ENCODE data around the gene NXN.

Gene NXN

GRCh38 chr17:987931-988330 is 8.4 kb upstream of the NXN start:
- no peak for TF ChIP-seq CTCF (IDR thresholded peaks at IDR 0.05; ENCODE audit: low read depth, low read length)
- H3K4me3 ChIP-seq (ENCODE audit: low read depth, low read length): no peak overlapping the region

DNA sequence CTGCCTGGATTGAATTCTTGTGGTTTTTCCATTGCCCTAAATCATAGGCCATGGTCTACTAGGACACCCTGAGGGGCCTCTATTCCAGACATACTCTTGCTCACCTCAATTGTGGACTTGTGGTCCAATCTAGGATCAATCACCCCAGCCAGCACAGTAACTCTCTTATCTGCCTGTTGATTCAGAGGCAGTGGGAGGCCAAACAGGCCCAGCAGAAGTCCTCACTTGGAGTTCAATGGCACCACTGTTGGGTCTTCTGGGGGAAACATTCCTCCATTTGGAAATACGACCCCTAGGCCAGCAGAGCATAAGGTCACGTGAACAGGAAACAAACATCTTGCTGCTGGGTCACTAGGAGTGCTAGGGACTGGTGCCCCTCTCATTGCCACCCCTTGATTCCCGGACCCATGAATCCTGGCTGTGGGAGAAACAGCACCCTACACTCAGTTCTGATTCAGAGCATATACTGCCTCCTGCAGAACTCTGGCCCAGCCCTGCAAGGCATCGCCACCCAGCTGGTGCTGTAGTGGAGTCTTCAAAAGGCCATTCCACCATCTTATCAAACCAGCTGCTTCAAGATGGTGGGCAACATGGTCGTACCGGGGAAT is 6.8 kb upstream of the NXN start:
- no peak for TF ChIP-seq CTCF (IDR thresholded peaks at IDR 0.05; ENCODE audit: low read depth, low read length)

GRCh38 chr17:983921-984320 is 4.3 kb upstream of the NXN start:
- no peak overlapping the region for H3K4me3 ChIP-seq (ENCODE audit: low read depth, low read length)
- TF ChIP-seq CTCF (IDR thresholded peaks at IDR 0.05; ENCODE audit: low read depth, low read length): no peak

More for the DNA sequence above, 6.8 kb upstream of the NXN start:
- no peak overlapping the region for H3K4me3 ChIP-seq (ENCODE audit: low read depth, low read length)

DNA sequence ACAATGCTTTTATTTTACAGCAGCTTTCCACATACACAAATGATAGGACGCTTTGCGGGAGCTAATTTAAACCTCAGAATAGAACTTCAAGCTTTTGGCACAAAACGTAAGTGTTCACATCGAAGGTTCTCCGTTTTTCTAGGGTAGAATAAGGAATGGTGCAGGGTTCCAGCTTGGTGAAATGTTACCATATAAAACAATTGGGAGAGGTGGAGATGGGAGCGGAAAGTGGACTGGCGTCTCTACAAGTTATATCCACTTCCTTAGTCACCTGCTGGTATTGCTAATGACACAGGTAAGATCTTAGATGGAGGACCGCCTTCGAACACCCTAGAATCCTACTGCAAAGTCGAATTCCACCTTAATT is 1.7 kb upstream of the NXN start:
- H3K4me3 ChIP-seq (ENCODE audit: low read depth, low read length): no peak overlapping the region
- TF ChIP-seq CTCF (IDR thresholded peaks at IDR 0.05; ENCODE audit: low read depth, low read length): no peak

DNA sequence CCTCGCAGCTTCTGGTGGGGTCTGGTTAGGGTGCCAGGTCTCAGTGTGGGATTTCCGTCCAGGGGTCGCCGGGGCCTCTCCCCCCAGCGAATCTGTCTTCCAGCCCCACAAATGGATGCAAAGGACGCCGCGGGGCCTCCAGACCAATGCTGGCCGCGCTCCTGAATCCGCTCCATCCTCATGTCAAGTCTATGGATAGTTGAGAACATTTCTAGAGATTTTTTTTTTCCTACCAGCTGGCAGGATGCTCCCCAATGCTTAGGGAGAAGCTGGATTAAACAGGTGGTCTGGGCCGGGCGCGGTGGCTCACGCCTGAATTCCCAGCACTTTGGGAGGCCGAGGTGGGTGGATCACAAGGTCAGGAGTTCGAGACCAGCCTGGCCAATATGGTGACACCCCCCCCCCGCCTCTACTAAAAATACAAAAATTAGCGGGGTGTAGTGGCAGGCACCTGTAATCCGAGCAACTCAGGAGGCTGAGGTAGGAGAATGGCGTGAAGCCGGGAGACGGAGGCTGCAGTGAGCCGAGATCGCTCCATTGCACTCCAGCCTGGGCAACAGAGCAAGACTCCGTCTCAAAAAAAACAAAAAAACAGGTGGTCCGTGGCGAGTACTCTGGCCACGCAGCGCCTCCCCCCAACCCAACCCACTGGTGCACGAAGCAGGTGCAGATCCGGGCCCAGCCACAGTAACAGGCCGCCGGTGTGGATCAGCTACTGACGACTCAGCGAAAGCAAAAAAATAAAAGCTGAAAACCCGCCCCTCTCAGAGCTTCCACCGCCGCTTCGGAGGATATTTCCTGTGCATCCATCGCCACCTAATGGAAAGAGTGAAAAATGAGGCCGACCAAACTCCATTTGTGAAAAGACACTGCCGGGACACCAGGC is 1.1 kb upstream of the NXN start:
- TF ChIP-seq CTCF (IDR thresholded peaks at IDR 0.05; ENCODE audit: low read depth, low read length): peak; percentile 63
- peak overlapping the region; percentile 58 for H3K4me3 ChIP-seq (ENCODE audit: low read depth, low read length)

DNA sequence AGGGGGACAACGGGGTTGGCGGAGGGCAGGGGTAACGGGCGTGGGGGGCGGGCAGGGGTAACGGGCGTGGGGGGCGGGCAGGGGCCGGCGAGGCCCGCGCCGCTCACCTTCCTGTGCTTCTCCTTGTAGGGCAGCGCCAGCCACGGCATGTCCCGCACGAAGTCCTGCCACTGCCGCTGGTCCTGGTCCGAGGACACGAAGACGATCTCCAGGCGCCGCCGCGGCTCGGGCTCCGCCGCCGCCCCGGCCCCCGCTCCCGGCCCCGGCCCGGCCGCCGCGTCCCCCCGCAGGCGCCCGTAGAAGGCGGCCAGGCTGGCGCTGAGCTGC is 401 bp downstream of the NXN start:
- no peak for TF ChIP-seq CTCF (IDR thresholded peaks at IDR 0.05; ENCODE audit: low read depth, low read length)
- peak overlapping the region; percentile 61 for H3K4me3 ChIP-seq (ENCODE audit: low read depth, low read length)

Data from WI38 (cell line).